Measurements from ENCODE around the gene HIVEP3. TPM values are rescaled to one million over a fixed set of nuclear protein-coding genes. Genes with fewer than 3 reads are reported as not detected.
A peak's percentile ranks its signal among the peaks of the same experiment; 100 is the strongest.

The HIVEP3 gene
- total and polyA plus RNA-seq, 4 donors = 7.0 to 14.7 (median 8.8) TPM

DNA sequence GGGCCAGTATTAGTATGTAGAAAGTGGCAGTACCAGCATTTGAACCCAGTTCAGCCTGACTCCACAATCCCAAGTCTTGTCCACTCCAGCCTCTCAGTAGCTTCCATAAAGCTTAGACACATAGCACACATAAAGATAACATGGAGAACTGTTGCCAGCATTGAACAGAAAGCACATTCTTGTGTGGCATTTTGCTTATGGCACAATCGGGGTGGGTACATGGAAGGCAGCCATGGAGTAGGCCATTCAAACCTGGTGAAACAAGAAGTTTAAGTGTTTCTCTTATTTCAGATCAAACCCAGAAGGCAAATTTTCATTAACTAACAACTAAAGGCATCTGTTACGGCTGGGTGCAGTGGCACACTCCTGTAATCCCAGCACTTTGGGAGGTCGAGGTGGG, 102.7 kb downstream of the HIVEP3 start:
- no peak overlapping the region for H3K27ac ChIP-seq (ENCODE audit: low read depth in 1 of 2, low read length in 1 of 2)
- ATAC-seq (ENCODE audit: insufficient read depth, low FRiP score) = no peak
- no peaks in the 10 kb centered on the region for H3K27me3 ChIP-seq (ENCODE audit: control insufficient read depth in 3 of 3, insufficient read depth in 3 of 3, low read length in 2 of 3)
- no peaks in the 10 kb centered on the region for H3K36me3 ChIP-seq (ENCODE audit: control insufficient read depth in 4 of 4, insufficient read depth in 4 of 4, low read length in 4 of 4)
- no peak overlapping the region for H3K9ac ChIP-seq (ENCODE audit: insufficient read depth in 1 of 2, low read length in 2 of 2)
- no peak for DNase-seq
- TF ChIP-seq CTCF (IDR thresholded peaks at IDR 0.05; ENCODE audit: control extremely low read depth, extremely low read depth) = no peak
- no peaks in the 10 kb centered on the region for H3K9me3 ChIP-seq (ENCODE audit: control insufficient read depth in 4 of 4, insufficient read depth in 3 of 4, low read length in 3 of 4)
- peaks cover 0 to 21% (median 6%) of the 10 kb centered on the region in 5 donors for H3K4me1 ChIP-seq (ENCODE audit: control insufficient read depth in 5 of 5, insufficient read depth in 5 of 5, low read length in 5 of 5)
- WGBS, 2 donors = 71 to 76% methylated on average over 3 of the region's 3 CpGs
- H3K4me3 ChIP-seq = no peak overlapping the region

- no peaks in the 10 kb centered on the region for H3K9me3 ChIP-seq (ENCODE audit: control insufficient read depth in 4 of 4, insufficient read depth in 3 of 4, low read length in 3 of 4)
- H3K27me3 ChIP-seq (ENCODE audit: control insufficient read depth in 3 of 3, insufficient read depth in 3 of 3, low read length in 2 of 3) = no peaks in the 10 kb centered on the region
- no peak overlapping the region for H3K4me3 ChIP-seq
- H3K36me3 ChIP-seq (ENCODE audit: control insufficient read depth in 4 of 4, insufficient read depth in 4 of 4, low read length in 4 of 4) = no peaks in the 10 kb centered on the region
- H3K4me1 ChIP-seq (ENCODE audit: control insufficient read depth in 5 of 5, insufficient read depth in 5 of 5, low read length in 5 of 5) = peaks cover 0 to 21% (median 6%) of the 10 kb centered on the region in 5 donors
- no peak for TF ChIP-seq CTCF (IDR thresholded peaks at IDR 0.05; ENCODE audit: control extremely low read depth, extremely low read depth)
- WGBS, 2 donors = 79% methylated on average over 9 of the region's 9 CpGs
- no peak for ATAC-seq (ENCODE audit: insufficient read depth, low FRiP score)
- DNase-seq = no peak
- peak overlapping the region; percentile 28 to 37 for H3K27ac ChIP-seq (ENCODE audit: low read depth in 1 of 2, low read length in 1 of 2)
- H3K9ac ChIP-seq (ENCODE audit: insufficient read depth in 1 of 2, low read length in 2 of 2) = no peak overlapping the region
These were observed 104.7 kb downstream of the HIVEP3 start for GRCh38 chr1:41813755-41814745.

DNA sequence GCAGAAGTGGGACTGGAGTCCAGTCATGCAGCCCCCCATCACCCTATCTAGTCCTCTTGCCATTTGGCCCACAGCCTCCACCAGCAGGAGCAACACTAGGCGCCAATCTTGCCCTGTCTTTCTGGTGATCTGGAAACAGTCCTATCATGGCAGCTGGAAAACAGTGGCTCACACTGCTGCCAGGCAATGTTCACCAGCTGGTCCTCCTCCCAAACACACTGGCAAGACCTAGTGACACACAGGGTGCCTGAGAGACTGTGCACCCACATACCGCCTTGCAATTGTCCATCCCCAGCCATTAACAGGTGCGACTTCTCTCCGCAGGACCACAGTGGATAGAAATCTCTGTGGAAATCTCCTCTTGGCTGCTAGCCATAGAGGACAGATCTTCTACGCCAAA, 105.5 kb downstream of the HIVEP3 start:
- ATAC-seq (ENCODE audit: insufficient read depth, low FRiP score) = no peak
- H3K27ac ChIP-seq (ENCODE audit: low read depth in 1 of 2, low read length in 1 of 2) = peak overlapping the region; percentile 30 to 37

More for the DNA sequence above, 105.5 kb downstream of the HIVEP3 start:
- TF ChIP-seq CTCF (IDR thresholded peaks at IDR 0.05; ENCODE audit: control extremely low read depth, extremely low read depth) = no peak
- Histone ChIP-seq H3K27me3 (ENCODE audit: control insufficient read depth in 3 of 3, insufficient read depth in 3 of 3, low read length in 2 of 3) (no peaks in the 10 kb centered on the region), H3K4me1 (ENCODE audit: control insufficient read depth in 5 of 5, insufficient read depth in 5 of 5, low read length in 5 of 5) (peaks cover 0 to 21% (median 8%) of the 10 kb centered on the region in 5 donors), H3K9ac (ENCODE audit: insufficient read depth in 1 of 2, low read length in 2 of 2) (no peak overlapping the region), H3K9me3 (ENCODE audit: control insufficient read depth in 4 of 4, insufficient read depth in 3 of 4, low read length in 3 of 4) (no peaks in the 10 kb centered on the region), H3K36me3 (ENCODE audit: control insufficient read depth in 4 of 4, insufficient read depth in 4 of 4, low read length in 4 of 4) (no peaks in the 10 kb centered on the region), H3K4me3 (no peak overlapping the region)
- peak; percentile 53 to 58 (median 57) for DNase-seq
- 70 to 99% methylated on average over 5 of the region's 5 CpGs for WGBS, 2 donors
